GM23248 (cell line): ENCODE results near the gene DUOXA1.

Source experiments
- EZH2 ChIP-seq: fragments of 200-600 bp; sonication (generic); IDR thresholded peaks from 2 replicates; pipeline ENCODE4 v1.6.1; 2018; ENCODE audit warnings: antibody characterized with exemption, mild to moderate bottlenecking; ENCODE audit not compliant: insufficient read depth, poor library complexity, severe bottlenecking
- EZH2phosphoT487 ChIP-seq: fragments of 200-600 bp; sonication (generic); IDR thresholded peaks from 2 replicates; pipeline ENCODE4 v1.6.1; 2018; ENCODE audit warnings: antibody characterized with exemption, moderate library complexity, mild to moderate bottlenecking, low read depth; ENCODE audit not compliant: insufficient read depth

GRCh38 chr15:45100884-45101625, 28.6 kb downstream of the DUOXA1 start:
- TF ChIP-seq EZH2phosphoT487 (no peak), EZH2 (no peak)
